Parathyroid adenoma (tissue), 2 donors: ENCODE measurements around the gene UPF1.
A peak's percentile ranks its signal among the peaks of the same experiment; 100 is the strongest.

Experiments
- H2AFZ ChIP-seq: fragments of 300-600 bp; sonication (generic); one replicate; pipeline ENCODE4 v1.7.0; 2017; ENCODE audit warnings: antibody characterized with exemption, mild to moderate bottlenecking
- H3K27ac ChIP-seq: fragments of 300-600 bp; sonication (generic); one replicate; pipeline ENCODE4 v1.7.0; 2017
- H3K27me3 ChIP-seq: fragments of 300-600 bp; sonication (generic); one replicate; pipeline ENCODE4 v1.7.0; 2017; ENCODE audit warnings: low read length; ENCODE audit not compliant: control insufficient read depth, insufficient read depth
- H3K36me3 ChIP-seq: fragments of 300-600 bp; sonication (generic); one replicate; pipeline ENCODE4 v1.7.0; 2017; ENCODE audit warnings: low read length; ENCODE audit not compliant: control insufficient read depth, insufficient read depth
- H3K4me1 ChIP-seq: fragments of 300-600 bp; sonication (generic); one replicate; pipeline ENCODE4 v1.7.0; 2017; ENCODE audit warnings: control low read depth
- H3K4me2 ChIP-seq: fragments of 300-600 bp; sonication (generic); one replicate; pipeline ENCODE4 v1.7.0; 2017; ENCODE audit warnings: low read length
- H3K4me3 ChIP-seq: fragments of 300-600 bp; sonication (generic); one replicate; pipeline ENCODE4 v1.7.0; 2017; ENCODE audit warnings: low read depth, low read length
- H3K79me2 ChIP-seq: fragments of 300-600 bp; sonication (generic); one replicate; pipeline ENCODE4 v1.7.0; 2017; ENCODE audit warnings: control low read depth
- H3K9ac ChIP-seq: fragments of 300-600 bp; sonication (generic); one replicate; pipeline ENCODE4 v1.7.0; 2017; ENCODE audit warnings: mild to moderate bottlenecking
- H3K9me3 ChIP-seq: fragments of 300-600 bp; sonication (generic); one replicate; pipeline ENCODE4 v1.7.0; 2017; ENCODE audit warnings: low read length; ENCODE audit not compliant: control insufficient read depth
- CTCF ChIP-seq: fragments of 300-600 bp; sonication (generic); IDR thresholded peaks from one replicate; pipeline ENCODE4 v1.7.0; 2017; ENCODE audit warnings: antibody characterized with exemption, mild to moderate bottlenecking
- donor health status: primary hyperparathyroidism.

The UPF1 gene

GRCh38 chr19:18830488-18830887 lies 1.3 kb upstream of the UPF1 start:
- Histone ChIP-seq H3K79me2 (peaks cover 30% of the 10 kb centered on the region), H3K27me3 (no peaks in the 10 kb centered on the region), H3K9me3 (no peaks in the 10 kb centered on the region), H3K4me1 (peaks cover 18% of the 10 kb centered on the region), H3K4me2 (no peak overlapping the region), H3K4me3 (no peak overlapping the region), H3K36me3 (no peaks in the 10 kb centered on the region), H3K27ac (no peak overlapping the region), H2AFZ (no peak overlapping the region), H3K9ac (no peak overlapping the region)
- TF ChIP-seq CTCF = no peak

GRCh38 chr19:18832306-18833140 lies 764 bp downstream of the UPF1 start:
- Histone ChIP-seq H3K4me2 (peak overlapping the region; percentile 100), H3K4me1 (peaks cover 38% of the 10 kb centered on the region), H3K79me2 (peaks cover 38% of the 10 kb centered on the region), H3K27ac (peak overlapping the region; percentile 87), H3K9me3 (no peaks in the 10 kb centered on the region), H3K27me3 (no peaks in the 10 kb centered on the region), H3K9ac (peak overlapping the region; percentile 79), H3K4me3 (peak overlapping the region; percentile 89), H3K36me3 (no peaks in the 10 kb centered on the region), H2AFZ (no peak overlapping the region)
- TF ChIP-seq CTCF = no peak

- peaks cover 44% of the 10 kb centered on the region for H3K79me2 ChIP-seq
- peak overlapping the region; percentile 72 for H3K9ac ChIP-seq
- no peaks in the 10 kb centered on the region for H3K9me3 ChIP-seq
- peak overlapping the region; percentile 89 for H3K4me3 ChIP-seq
- H3K4me2 ChIP-seq = peak overlapping the region; percentile 100
- no peak for TF ChIP-seq CTCF
- H3K4me1 ChIP-seq = peaks cover 44% of the 10 kb centered on the region
- peak overlapping the region; percentile 87 for H3K27ac ChIP-seq
- H3K36me3 ChIP-seq = no peaks in the 10 kb centered on the region
- no peaks in the 10 kb centered on the region for H3K27me3 ChIP-seq
- no peak overlapping the region for H2AFZ ChIP-seq
These were observed 1.4 kb downstream of the UPF1 start for GRCh38 chr19:18833141-18833476.

- H3K9ac ChIP-seq = peak overlapping the region; percentile 39
- peak overlapping the region; percentile 100 for H3K4me2 ChIP-seq
- H3K27ac ChIP-seq = peak overlapping the region; percentile 87
- peak overlapping the region; percentile 89 for H3K4me3 ChIP-seq
- H3K36me3 ChIP-seq = no peaks in the 10 kb centered on the region
- H3K79me2 ChIP-seq = peaks cover 53% of the 10 kb centered on the region
- TF ChIP-seq CTCF = no peak
- H2AFZ ChIP-seq = no peak overlapping the region
- H3K27me3 ChIP-seq = no peaks in the 10 kb centered on the region
- H3K9me3 ChIP-seq = no peaks in the 10 kb centered on the region
- H3K4me1 ChIP-seq = peaks cover 54% of the 10 kb centered on the region
These were observed 2.3 kb downstream of the UPF1 start for GRCh38 chr19:18833849-18834643.
